Trophoblast cell (in vitro differentiated cells and primary cell): ENCODE results near the gene KIAA0040.
A peak's percentile ranks its signal among the peaks of the same experiment; 100 is the strongest.

ENCODE experiments used
- DNase-seq, 2 donors: peaks; one replicate each; pipeline ENCODE4 v3.0.0-alpha.2; 2016
- H2AFZ ChIP-seq: 2 replicates; pipeline ENCODE4 v1.6.1; 2013; ENCODE audit warnings: low read length, moderate library complexity, mild to moderate bottlenecking; ENCODE audit not compliant: insufficient read depth, poor library complexity
- H2AK5ac ChIP-seq: 2 replicates; pipeline ENCODE4 v1.6.1; 2013; ENCODE audit warnings: mild to moderate bottlenecking, low read length
- H2BK120ac ChIP-seq: 2 replicates; pipeline ENCODE4 v1.6.1; 2013; ENCODE audit warnings: low read length, mild to moderate bottlenecking, moderate library complexity; ENCODE audit not compliant: insufficient read depth, poor library complexity
- H2BK12ac ChIP-seq: 2 replicates; pipeline ENCODE4 v1.6.1; 2013; ENCODE audit warnings: mild to moderate bottlenecking, low read length, moderate library complexity
- H2BK5ac ChIP-seq: 2 replicates; pipeline ENCODE4 v1.6.1; 2013; ENCODE audit warnings: low read length, low read depth, moderate library complexity, mild to moderate bottlenecking; ENCODE audit not compliant: poor library complexity
- H3K14ac ChIP-seq: 2 replicates; pipeline ENCODE4 v1.6.1; 2013; ENCODE audit warnings: mild to moderate bottlenecking, low read length
- H3K18ac ChIP-seq: 2 replicates; pipeline ENCODE4 v1.6.1; 2013; ENCODE audit warnings: mild to moderate bottlenecking, low read length
- H3K23ac ChIP-seq: 2 replicates; pipeline ENCODE4 v1.6.1; 2013; ENCODE audit warnings: low read length
- H3K27ac ChIP-seq: 2 replicates; pipeline ENCODE4 v1.5.1; 2013; ENCODE audit warnings: low read depth, mild to moderate bottlenecking, inconsistent platforms, low read length, moderate library complexity
- H3K27me3 ChIP-seq: 2 replicates; pipeline ENCODE4 v1.6.1; 2013; ENCODE audit warnings: inconsistent platforms, mild to moderate bottlenecking, low read length, moderate library complexity; ENCODE audit not compliant: insufficient read depth
- H3K36me3 ChIP-seq, 2 experiments: 1 replicate in 1 of 2; 2 replicates in 1 of 2; pipeline ENCODE4 v1.6.1; 2013; ENCODE audit warnings: low read length in 2 of 2, mild to moderate bottlenecking in 2 of 2, moderate library complexity in 1 of 2; ENCODE audit not compliant: insufficient read depth in 2 of 2, control insufficient read depth in 1 of 2
- H3K4ac ChIP-seq: 2 replicates; pipeline ENCODE4 v1.6.1; 2013; ENCODE audit warnings: low read depth, mild to moderate bottlenecking, low read length, moderate library complexity
- H3K4me1 ChIP-seq, 2 experiments: 1 replicate in 1 of 2; 2 replicates in 1 of 2; pipeline ENCODE4 v1.6.1; 2013; ENCODE audit warnings: low read length in 2 of 2, mild to moderate bottlenecking in 2 of 2, moderate library complexity in 1 of 2; ENCODE audit not compliant: insufficient read depth in 2 of 2, control insufficient read depth in 1 of 2
- H3K4me2 ChIP-seq: 2 replicates; pipeline ENCODE4 v1.6.1; 2013; ENCODE audit warnings: inconsistent platforms, mild to moderate bottlenecking, low read length, moderate library complexity
- H3K4me3 ChIP-seq: 2 replicates; pipeline ENCODE4 v1.5.1; 2013; ENCODE audit warnings: mild to moderate bottlenecking, low read depth, low read length, inconsistent platforms
- H3K79me1 ChIP-seq: one replicate; pipeline ENCODE4 v1.6.1; 2013; ENCODE audit warnings: low read length
- H3K79me2 ChIP-seq: 2 replicates; pipeline ENCODE4 v1.6.1; 2013; ENCODE audit warnings: low read length, mild to moderate bottlenecking; ENCODE audit not compliant: control insufficient read depth, insufficient read depth, poor library complexity
- H3K9ac ChIP-seq: 2 replicates; pipeline ENCODE4 v1.6.1; 2013; ENCODE audit warnings: mild to moderate bottlenecking, low read length
- H3K9me3 ChIP-seq: 2 replicates; pipeline ENCODE4 v1.6.1; 2013; ENCODE audit warnings: low read depth, mild to moderate bottlenecking, control low read depth, inconsistent platforms, low read length; ENCODE audit not compliant: insufficient read depth
- H4K12ac ChIP-seq: 2 replicates; pipeline ENCODE4 v1.6.1; 2013; ENCODE audit warnings: low read depth, mild to moderate bottlenecking, low read length, moderate library complexity
- H4K8ac ChIP-seq: 2 replicates; pipeline ENCODE4 v1.6.1; 2013; ENCODE audit warnings: low read depth, mild to moderate bottlenecking, low read length, moderate library complexity
- H4K91ac ChIP-seq: one replicate; pipeline ENCODE4 v1.6.1; 2013; ENCODE audit warnings: low read depth, mild to moderate bottlenecking, low read length, moderate library complexity
- WGBS: extraction: QIAGEN DNeasy Blood & Tissue Kit; methylation state at CpG from one replicate; pipeline ENCODE4 v1.1.7; 2013; ENCODE audit warnings: missing lambda C conversion rate; ENCODE audit not compliant: insufficient read length, insufficient coverage; ENCODE audit errors: extremely low coverage; 5-methylcytosine and 5-hydroxymethylcytosine counted together

KIAA0040 gene

DNA sequence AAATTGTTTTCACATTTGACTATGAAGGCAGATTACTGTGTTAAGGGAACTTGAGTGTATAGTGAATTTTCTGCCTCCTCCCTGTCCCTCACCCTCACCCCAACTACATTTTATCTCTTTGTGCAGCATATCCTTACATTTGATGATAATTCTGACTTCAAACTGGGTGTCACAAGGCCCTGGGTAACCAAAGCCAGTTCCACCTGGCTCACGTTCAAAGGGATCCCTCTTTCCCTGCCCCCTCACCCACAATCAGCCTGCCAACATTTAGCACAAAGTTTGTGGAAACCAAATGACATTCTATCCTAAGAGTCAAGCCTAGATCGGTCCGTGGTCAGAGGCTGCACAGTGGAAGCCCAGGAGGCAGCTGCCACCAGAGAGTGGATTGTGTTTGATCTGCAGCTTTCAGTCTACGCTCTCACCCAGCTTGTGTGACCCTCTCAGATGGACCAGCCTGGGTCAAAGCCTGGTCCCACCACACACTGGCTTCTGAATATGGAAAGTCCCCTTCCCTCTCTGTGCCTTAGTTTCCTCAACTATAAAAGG, 10.3 kb downstream of the KIAA0040 start:
- no peak overlapping the region for H3K23ac ChIP-seq
- H4K12ac ChIP-seq, result no peak overlapping the region
- H3K9ac ChIP-seq, result no peak overlapping the region
- H2BK12ac ChIP-seq, result no peak overlapping the region
- H3K27ac ChIP-seq, result no peak overlapping the region
- H3K14ac ChIP-seq, result no peak overlapping the region
- H4K91ac ChIP-seq, result no peak overlapping the region
- H3K36me3 ChIP-seq, result peaks cover 10% of the 10 kb centered on the region in 2 experiments
- no peak overlapping the region for H3K4me2 ChIP-seq
- H3K4me1 ChIP-seq, result peaks cover 10 to 14% of the 10 kb centered on the region in 2 experiments
- H4K8ac ChIP-seq, result no peak overlapping the region
- H2BK5ac ChIP-seq, result no peak overlapping the region
- H3K27me3 ChIP-seq, result no peaks in the 10 kb centered on the region
- H3K79me2 ChIP-seq, result peaks cover 4% of the 10 kb centered on the region
- H3K18ac ChIP-seq, result no peak overlapping the region
- peaks cover 5% of the 10 kb centered on the region for H3K79me1 ChIP-seq
- no peaks in the 10 kb centered on the region for H3K9me3 ChIP-seq
- H3K4me3 ChIP-seq, result no peak overlapping the region
- H2BK120ac ChIP-seq, result no peak overlapping the region
- H2AFZ ChIP-seq, result no peak overlapping the region
- no CpG with 5 or more reads among the region's 4 CpGs for WGBS
- no peak overlapping the region for H3K4ac ChIP-seq
- DNase-seq, result no peak
- H2AK5ac ChIP-seq, result no peak overlapping the region

DNA sequence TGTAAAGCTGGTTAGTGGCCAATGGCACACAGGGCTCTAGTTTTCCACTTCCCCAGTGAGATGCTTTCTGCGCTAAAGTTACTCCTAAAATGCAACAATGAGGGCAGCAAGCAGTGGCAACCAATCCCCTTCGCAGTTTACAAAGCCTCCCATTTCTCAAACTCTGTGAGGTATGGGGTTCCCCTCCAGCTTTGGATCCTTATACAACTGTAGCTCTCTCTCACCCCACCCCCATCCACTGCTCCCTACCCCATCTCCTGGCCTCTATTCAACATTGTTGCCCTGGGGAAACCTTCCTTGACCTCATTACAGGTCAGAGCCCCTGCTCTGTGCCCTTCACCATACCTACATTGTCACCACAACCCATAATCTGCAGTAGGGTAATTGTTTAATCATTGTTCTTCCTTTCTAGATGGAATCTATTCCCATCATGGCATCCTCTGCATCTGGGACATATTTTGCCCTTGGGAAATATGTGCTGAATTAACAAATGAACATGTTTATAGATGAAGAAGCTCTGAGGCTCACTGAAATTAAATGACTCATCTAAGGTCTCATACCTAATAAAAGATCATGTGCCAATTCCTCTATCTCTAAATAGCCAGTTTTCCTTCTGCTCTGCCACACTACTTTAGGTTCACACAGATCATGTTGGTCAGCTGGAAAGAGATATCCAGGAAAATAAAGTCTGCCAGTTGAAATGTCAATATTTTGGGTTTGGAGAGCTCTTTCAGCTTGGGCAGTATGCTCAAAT, 12.6 kb downstream of the KIAA0040 start:
- Histone ChIP-seq H4K12ac (no peak overlapping the region), H2BK12ac (no peak overlapping the region), H3K4ac (no peak overlapping the region), H2BK5ac (no peak overlapping the region), H2AK5ac (no peak overlapping the region), H3K4me2 (no peak overlapping the region), H3K27me3 (no peaks in the 10 kb centered on the region), H3K9ac (no peak overlapping the region), H3K79me1 (peaks cover 7% of the 10 kb centered on the region), H3K14ac (no peak overlapping the region), H3K27ac (no peak overlapping the region), H3K4me3 (no peak overlapping the region), H3K4me1 (peaks cover 10 to 14% of the 10 kb centered on the region in 2 experiments), H2AFZ (no peak overlapping the region), H3K23ac (no peak overlapping the region), H3K36me3 (peaks cover 13 to 17% of the 10 kb centered on the region in 2 experiments), H2BK120ac (no peak overlapping the region), H3K18ac (no peak overlapping the region), H3K9me3 (no peaks in the 10 kb centered on the region), H4K91ac (no peak overlapping the region), H4K8ac (no peak overlapping the region), H3K79me2 (peaks cover 6% of the 10 kb centered on the region)
- WGBS, result no CpG with 5 or more reads among the region's 2 CpGs
- DNase-seq, result no peak

DNA sequence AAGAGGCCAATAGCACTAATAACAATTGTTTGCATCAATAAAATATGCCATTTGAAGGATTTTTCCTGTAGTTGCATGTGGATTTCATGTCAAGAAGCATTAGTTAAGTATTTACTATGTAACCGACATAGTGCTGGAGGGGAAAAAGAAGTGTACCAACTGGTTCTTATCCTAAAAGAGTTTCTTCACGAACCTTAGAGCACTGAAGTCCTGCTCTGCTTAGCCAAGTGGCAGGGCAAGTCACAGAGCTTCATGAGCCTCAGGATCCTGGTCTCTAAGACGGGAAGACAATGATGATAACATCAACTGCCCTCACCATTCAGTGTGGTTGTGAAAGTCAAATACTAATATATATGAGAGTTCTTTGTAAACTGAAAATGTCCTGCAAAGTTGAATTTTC, 14.1 kb downstream of the KIAA0040 start:
- peak; percentile 77 to 93 for DNase-seq
- Histone ChIP-seq H3K9ac (no peak overlapping the region), H4K12ac (no peak overlapping the region), H2BK12ac (no peak overlapping the region), H3K4me1 (peaks cover 7 to 8% of the 10 kb centered on the region in 2 experiments), H2BK120ac (no peak overlapping the region), H3K4me2 (no peak overlapping the region), H3K27me3 (no peaks in the 10 kb centered on the region), H4K91ac (no peak overlapping the region), H3K27ac (no peak overlapping the region), H2BK5ac (no peak overlapping the region), H3K14ac (no peak overlapping the region), H3K4ac (no peak overlapping the region), H3K36me3 (peaks cover 10 to 17% of the 10 kb centered on the region in 2 experiments), H2AK5ac (no peak overlapping the region), H3K79me1 (peaks cover 5% of the 10 kb centered on the region), H3K9me3 (no peaks in the 10 kb centered on the region), H3K18ac (no peak overlapping the region), H3K79me2 (peaks cover 4% of the 10 kb centered on the region), H3K23ac (no peak overlapping the region), H4K8ac (no peak overlapping the region), H2AFZ (no peak overlapping the region), H3K4me3 (no peak overlapping the region)
- WGBS, result no CpG with 5 or more reads among the region's 3 CpGs

DNA sequence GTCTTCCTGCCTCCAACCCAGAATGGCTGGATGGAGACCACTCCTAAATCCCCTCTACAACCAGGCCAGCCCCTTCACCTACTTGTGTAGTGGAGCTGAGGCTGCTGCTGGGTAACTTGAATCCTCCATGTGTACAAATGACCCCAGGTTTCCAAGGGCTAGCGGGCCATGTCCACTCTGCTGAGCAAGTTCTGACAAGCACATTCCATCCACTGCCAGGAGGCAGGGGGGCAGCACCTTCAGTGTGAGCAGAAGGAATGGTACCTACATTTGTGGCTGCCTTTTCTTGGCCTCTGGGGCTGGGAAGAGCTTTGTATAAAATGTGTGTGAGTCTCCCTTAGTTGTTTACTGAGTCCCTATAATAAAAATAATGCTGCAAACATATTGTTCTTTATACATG, 14.5 kb downstream of the KIAA0040 start:
- H3K4me3 ChIP-seq, result no peak overlapping the region
- DNase-seq, result peak in 1 of 2 donors; percentile 36
- no peak overlapping the region for H3K9ac ChIP-seq
- peak overlapping the region; percentile 26 for H2BK5ac ChIP-seq
- H3K27me3 ChIP-seq, result no peaks in the 10 kb centered on the region
- no peak overlapping the region for H3K4me2 ChIP-seq
- WGBS, result no CpG with 5 or more reads among the region's 1 CpG
- no peak overlapping the region for H2AFZ ChIP-seq
- H3K4me1 ChIP-seq, result peaks cover 7 to 8% of the 10 kb centered on the region in 2 experiments
- peak overlapping the region; percentile 77 for H3K18ac ChIP-seq
- H3K23ac ChIP-seq, result no peak overlapping the region
- peaks cover 5% of the 10 kb centered on the region for H3K79me1 ChIP-seq
- peaks cover 8 to 17% of the 10 kb centered on the region in 2 experiments for H3K36me3 ChIP-seq
- no peak overlapping the region for H4K12ac ChIP-seq
- peak overlapping the region; percentile 2 for H3K27ac ChIP-seq
- H4K91ac ChIP-seq, result peak overlapping the region; percentile 23
- H2BK120ac ChIP-seq, result no peak overlapping the region
- H3K9me3 ChIP-seq, result no peaks in the 10 kb centered on the region
- peaks cover 4% of the 10 kb centered on the region for H3K79me2 ChIP-seq
- H3K14ac ChIP-seq, result no peak overlapping the region
- H4K8ac ChIP-seq, result peak overlapping the region; percentile 22
- no peak overlapping the region for H2BK12ac ChIP-seq
- no peak overlapping the region for H2AK5ac ChIP-seq
- H3K4ac ChIP-seq, result no peak overlapping the region
